Tibial artery (tissue), 4 donors: ENCODE results near the gene TDRD9.

Experiments used
- DNase-seq, 2 donors: peaks; one replicate each; pipeline ENCODE4 v3.0.0-alpha.2; 2019
- H3K27ac ChIP-seq, 2 donors: fragments of 200-600 bp; sonication (generic) in 1 of 2; 1 replicate in 1 of 2; 2 replicates in 1 of 2; pipeline ENCODE4 v1.5.1; 2018 to 2019; ENCODE audit warnings: mild to moderate bottlenecking in 1 of 2
- H3K27me3 ChIP-seq, 2 donors: fragments of 200-600 bp; sonication (generic) in 1 of 2; one replicate each; pipeline versions ENCODE4 v1.5.1 to v1.6.0; 2016 to 2019
- H3K36me3 ChIP-seq, 3 donors: fragments of 200-600 bp; sonication (generic) in 2 of 3; one replicate each; pipeline ENCODE4 v1.5.1; 2016 to 2019; ENCODE audit warnings: mild to moderate bottlenecking in 2 of 3
- H3K4me1 ChIP-seq, 4 donors: fragments of 200-600 bp; sonication (generic) in 2 of 4; 1 replicate in 3 of 4; 2 replicates in 1 of 4; pipeline ENCODE4 v1.5.1; 2016 to 2019
- H3K4me3 ChIP-seq, 2 donors: fragments of 200-600 bp; sonication (generic) in 1 of 2; 1 replicate in 1 of 2; 2 replicates in 1 of 2; pipeline ENCODE4 v1.5.1; 2018 to 2019; ENCODE audit warnings: mild to moderate bottlenecking in 2 of 2
- H3K9me3 ChIP-seq, 3 donors: fragments of 200-600 bp; sonication (generic) in 1 of 3; one replicate each; pipeline ENCODE4 v1.5.1; 2016 to 2019
- intact Hi-C: fragments of 100-400 bp; cut with DNase I; formaldehyde crosslinking; loops from one replicate; pipeline ENCODE4 v1.15.0; 2023; ENCODE audit warnings: low total_unique reads
- TF ChIP-seq, protein P1 (sequence below), 2 experiments: fragments of 200-600 bp in 1 of 2; fragments of 450-650 bp in 1 of 2; IDR thresholded peaks; one replicate each; pipeline ENCODE4 v1.5.1; 2017 to 2019; ENCODE audit warnings: antibody characterized with exemption in 2 of 2, mild to moderate bottlenecking in 1 of 2, moderate library complexity in 1 of 2

TDRD9 gene

GRCh38 chr14:104085889-104086201 lies 157.6 kb downstream of the TDRD9 start:
- peak in 1 of 2 donors; percentile 55 for DNase-seq
- intact Hi-C loops: no loop called here
- H3K36me3 ChIP-seq: no peaks in the 10 kb centered on the region
- no peak overlapping the region for H3K27ac ChIP-seq
- peaks cover 0 to 11% (median 4%) of the 10 kb centered on the region in 4 donors for H3K4me1 ChIP-seq
- TF ChIP-seq, protein P1, sequence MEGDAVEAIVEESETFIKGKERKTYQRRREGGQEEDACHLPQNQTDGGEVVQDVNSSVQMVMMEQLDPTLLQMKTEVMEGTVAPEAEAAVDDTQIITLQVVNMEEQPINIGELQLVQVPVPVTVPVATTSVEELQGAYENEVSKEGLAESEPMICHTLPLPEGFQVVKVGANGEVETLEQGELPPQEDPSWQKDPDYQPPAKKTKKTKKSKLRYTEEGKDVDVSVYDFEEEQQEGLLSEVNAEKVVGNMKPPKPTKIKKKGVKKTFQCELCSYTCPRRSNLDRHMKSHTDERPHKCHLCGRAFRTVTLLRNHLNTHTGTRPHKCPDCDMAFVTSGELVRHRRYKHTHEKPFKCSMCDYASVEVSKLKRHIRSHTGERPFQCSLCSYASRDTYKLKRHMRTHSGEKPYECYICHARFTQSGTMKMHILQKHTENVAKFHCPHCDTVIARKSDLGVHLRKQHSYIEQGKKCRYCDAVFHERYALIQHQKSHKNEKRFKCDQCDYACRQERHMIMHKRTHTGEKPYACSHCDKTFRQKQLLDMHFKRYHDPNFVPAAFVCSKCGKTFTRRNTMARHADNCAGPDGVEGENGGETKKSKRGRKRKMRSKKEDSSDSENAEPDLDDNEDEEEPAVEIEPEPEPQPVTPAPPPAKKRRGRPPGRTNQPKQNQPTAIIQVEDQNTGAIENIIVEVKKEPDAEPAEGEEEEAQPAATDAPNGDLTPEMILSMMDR (IDR thresholded peaks at IDR 0.05): no peak
- no peak overlapping the region for H3K4me3 ChIP-seq
- peaks cover 0 to 69% of the 10 kb centered on the region in 2 donors for H3K27me3 ChIP-seq
- H3K9me3 ChIP-seq: peaks cover 0 to 3% (median 0%) of the 10 kb centered on the region in 3 donors

DNA sequence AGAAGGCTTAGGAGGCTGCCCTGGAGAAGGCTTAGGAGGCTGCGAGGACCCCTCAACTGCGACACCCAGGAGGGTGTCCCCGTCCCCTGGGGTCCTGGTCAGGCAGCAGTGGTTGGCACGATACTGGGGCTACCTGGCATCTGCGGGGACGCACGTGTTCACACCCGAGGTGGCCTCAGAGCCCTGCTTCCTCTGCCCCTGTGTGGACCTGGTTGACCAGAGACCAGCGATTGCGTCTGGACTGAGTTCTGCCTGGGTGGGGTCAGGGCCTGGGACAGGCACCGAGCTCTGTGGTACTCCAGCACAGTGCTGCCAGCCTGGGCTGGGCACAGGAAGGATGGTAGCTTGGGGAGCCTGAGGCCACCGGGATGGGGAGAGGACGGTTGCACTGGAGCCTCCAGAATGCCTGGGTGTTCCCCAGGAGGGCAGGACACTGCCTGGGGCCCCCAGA lies 158.0 kb downstream of the TDRD9 start:
- DNase-seq: peak in 1 of 2 donors; percentile 59
- Histone ChIP-seq H3K4me3 (no peak overlapping the region), H3K36me3 (no peaks in the 10 kb centered on the region), H3K27ac (no peak overlapping the region), H3K4me1 (peaks cover 0 to 11% (median 4%) of the 10 kb centered on the region in 4 donors), H3K27me3 (peaks cover 0 to 71% of the 10 kb centered on the region in 2 donors), H3K9me3 (peaks cover 0 to 3% (median 0%) of the 10 kb centered on the region in 3 donors)
- TF ChIP-seq, protein P1 (IDR thresholded peaks at IDR 0.05): no peak
- intact Hi-C loops: no loop called here

- Histone ChIP-seq H3K27me3 (peaks cover 0 to 72% of the 10 kb centered on the region in 2 donors), H3K4me3 (no peak overlapping the region), H3K9me3 (peaks cover 0 to 3% (median 0%) of the 10 kb centered on the region in 3 donors), H3K4me1 (peaks cover 0 to 11% (median 4%) of the 10 kb centered on the region in 4 donors), H3K36me3 (no peaks in the 10 kb centered on the region), H3K27ac (no peak overlapping the region)
- DNase-seq: peak in 1 of 2 donors; percentile 20
- intact Hi-C loops: no loop called here
- TF ChIP-seq, protein P1 (IDR thresholded peaks at IDR 0.05): no peak
Measured at GRCh38 chr14:104086661-104087461, 158.6 kb downstream of the TDRD9 start.

- intact Hi-C loops: no loop called here
- H3K4me1 ChIP-seq: peaks cover 0 to 11% (median 4%) of the 10 kb centered on the region in 4 donors
- DNase-seq: peak in 1 of 2 donors; percentile 61
- H3K9me3 ChIP-seq: peaks cover 0 to 3% (median 0%) of the 10 kb centered on the region in 3 donors
- H3K27me3 ChIP-seq: peaks cover 0 to 72% of the 10 kb centered on the region in 2 donors
- H3K36me3 ChIP-seq: no peaks in the 10 kb centered on the region
- TF ChIP-seq, protein P1 (IDR thresholded peaks at IDR 0.05): no peak
- no peak overlapping the region for H3K4me3 ChIP-seq
- H3K27ac ChIP-seq: no peak overlapping the region
Measured at GRCh38 chr14:104087505-104087904, 159.2 kb downstream of the TDRD9 start.

DNA sequence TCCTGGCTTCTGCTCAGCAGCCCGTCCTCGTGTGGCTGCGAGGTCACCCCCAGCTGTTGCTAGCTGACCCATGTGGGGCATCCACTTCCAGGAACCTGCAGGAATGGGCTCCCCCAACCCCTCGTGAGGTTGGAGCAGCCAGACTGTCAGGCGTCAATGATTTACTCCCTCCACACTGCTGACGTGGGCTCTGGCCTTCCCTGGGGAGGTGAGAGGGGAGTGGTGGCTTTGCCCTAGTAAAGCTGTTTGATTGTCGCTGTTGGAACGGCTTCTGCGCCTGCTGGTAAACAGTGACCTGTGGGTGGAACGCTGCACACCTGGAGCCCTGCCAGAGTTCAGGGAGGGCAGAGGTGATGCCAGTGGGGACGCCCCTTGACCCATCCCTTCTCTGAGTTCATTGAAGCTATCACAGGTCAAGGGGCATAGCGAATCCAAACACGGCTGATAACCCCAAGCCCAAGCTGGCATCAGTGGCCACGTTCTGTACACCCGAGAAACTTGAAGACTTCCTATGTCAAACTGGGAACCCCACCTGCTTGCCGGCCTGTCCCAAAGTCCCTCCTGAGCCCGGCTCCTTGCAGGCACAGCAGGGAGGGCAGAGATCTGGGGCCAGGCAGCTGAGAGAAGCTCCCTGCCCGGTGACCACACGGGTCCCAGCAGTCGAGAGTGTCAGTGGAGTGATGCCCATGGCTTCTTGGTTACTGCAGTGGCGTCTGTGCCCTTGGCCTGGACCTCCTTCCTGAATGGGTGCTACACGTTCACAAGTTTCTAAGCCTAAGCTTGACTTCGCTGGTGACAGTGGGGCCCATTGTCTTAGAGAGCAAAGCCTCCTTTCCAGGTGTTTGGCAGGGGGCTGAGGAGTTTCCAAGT lies 160.0 kb downstream of the TDRD9 start:
- peak; percentile 16 to 54 for DNase-seq
- Histone ChIP-seq H3K9me3 (peaks cover 0 to 3% (median 0%) of the 10 kb centered on the region in 3 donors), H3K27ac (no peak overlapping the region), H3K36me3 (no peaks in the 10 kb centered on the region), H3K4me3 (no peak overlapping the region), H3K4me1 (peaks cover 0 to 11% (median 4%) of the 10 kb centered on the region in 4 donors), H3K27me3 (peaks cover 0 to 71% of the 10 kb centered on the region in 2 donors)
- intact Hi-C loops: no loop called here
- TF ChIP-seq, protein P1 (IDR thresholded peaks at IDR 0.05): no peak
